Left lobe of liver (tissue), 2 donors: Measurements from ENCODE around the gene PIGR. TPM values are rescaled to one million over a fixed set of nuclear protein-coding genes. Genes with fewer than 3 reads are reported as not detected.

Source experiments
- ATAC-seq: fragments of 200-7000 bp; cut with Tn5 transposase; one replicate; pipeline ENCODE4 v1.9.1; 2020; ENCODE audit warnings: mild to moderate bottlenecking, moderate library complexity
- DNase-seq: peaks from one replicate; pipeline ENCODE4 v3.0.0-alpha.2; 2020; ENCODE audit warnings: low spot score
- total RNA-seq: library from RNA; stranded (reverse); gene quantifications from one replicate; pipeline ENCODE4 v1.2.1, GENCODE V29; 2021
- donor health status: DM: no; HTN: no; CAD: no; lungs with moderate emphysema.
- donor health status: DM: no; HTN: yes; CAD: no.

PIGR gene
- total RNA-seq, result 23.3 TPM

GRCh38 chr1:206946261-206946660, at the start of gene PIGR:
Gene PIGR, minus strand, starts transcription at chr1:206946466. Its CDS starts 5,935 bp downstream, at chr1:206940531.
- peak; percentile 79 for DNase-seq
- peak; percentile 85 for ATAC-seq

GRCh38 chr1:206992790-206993189, 46.5 kb upstream of the PIGR start:
- DNase-seq (no peak), ATAC-seq (no peak)

- DNase-seq, result no peak
- no peak for ATAC-seq
Measured at GRCh38 chr1:206987873-206988272, 41.6 kb upstream of the PIGR start.

GRCh38 chr1:206986885-206987284, 40.6 kb upstream of the PIGR start:
- ATAC-seq, result no peak
- no peak for DNase-seq

GRCh38 chr1:206986402-206986801, 40.1 kb upstream of the PIGR start:
- DNase-seq (no peak), ATAC-seq (no peak)

GRCh38 chr1:206985162-206985749, 39.0 kb upstream of the PIGR start:
- ATAC-seq (no peak), DNase-seq (no peak)

- ATAC-seq, result peak; percentile 95
- DNase-seq, result peak; percentile 62
Measured at GRCh38 chr1:206982216-206982615, 36.0 kb upstream of the PIGR start.

- ATAC-seq (peak; percentile 90), DNase-seq (no peak)
Measured at GRCh38 chr1:206979379-206980043, 33.2 kb upstream of the PIGR start.

GRCh38 chr1:206978259-206978658, 32.0 kb upstream of the PIGR start:
- DNase-seq (no peak), ATAC-seq (no peak)

- DNase-seq, result no peak
- ATAC-seq, result no peak
Measured at GRCh38 chr1:206975306-206975705, 29.0 kb upstream of the PIGR start.

- ATAC-seq (no peak), DNase-seq (no peak)
Measured at GRCh38 chr1:206974140-206974539, 27.9 kb upstream of the PIGR start.

- ATAC-seq (no peak), DNase-seq (no peak)
Measured at GRCh38 chr1:206972728-206973127, 26.5 kb upstream of the PIGR start.

- no peak for ATAC-seq
- DNase-seq, result no peak
Measured at GRCh38 chr1:206971029-206971655, 24.9 kb upstream of the PIGR start.

GRCh38 chr1:206970446-206970845, 24.2 kb upstream of the PIGR start, which contains the start of gene FCAMR:
Gene FCAMR, minus strand, starts transcription at chr1:206970460. Its CDS starts 335 bp downstream, at chr1:206970125.
- ATAC-seq, result peak; percentile 81
- DNase-seq, result peak; percentile 78

- peak; percentile 61 for DNase-seq
Measured at GRCh38 chr1:206969090-206969489, 22.8 kb upstream of the PIGR start.

GRCh38 chr1:206967096-206967849, 21.0 kb upstream of the PIGR start:
- ATAC-seq (no peak), DNase-seq (no peak)

More at GRCh38 chr1:206969090-206969489, 22.8 kb upstream of the PIGR start:
- ATAC-seq, result peak; percentile 74

- no peak for DNase-seq
- no peak for ATAC-seq
Measured at GRCh38 chr1:206965781-206966180, 19.5 kb upstream of the PIGR start.

GRCh38 chr1:206963740-206964139, 17.5 kb upstream of the PIGR start:
- ATAC-seq (no peak), DNase-seq (no peak)

- DNase-seq (no peak), ATAC-seq (no peak)
Measured at GRCh38 chr1:206963119-206963712, 16.9 kb upstream of the PIGR start.

- ATAC-seq (no peak), DNase-seq (no peak)
Measured at GRCh38 chr1:206962272-206962671, 16.0 kb upstream of the PIGR start.

- DNase-seq (no peak), ATAC-seq (no peak)
Measured at GRCh38 chr1:206961668-206962067, 15.4 kb upstream of the PIGR start.
